Measurements from ENCODE around the gene RFWD3.
"Not testable (repeated sequence)": the region's sequence is repeated elsewhere in the genome, so short reads cannot be mapped to it uniquely, and the experiment has no call there.

Gene RFWD3

GRCh38 chr16:74667255-74667700 is 601 bp upstream of the RFWD3 start:
- TF ChIP-seq, protein P1, sequence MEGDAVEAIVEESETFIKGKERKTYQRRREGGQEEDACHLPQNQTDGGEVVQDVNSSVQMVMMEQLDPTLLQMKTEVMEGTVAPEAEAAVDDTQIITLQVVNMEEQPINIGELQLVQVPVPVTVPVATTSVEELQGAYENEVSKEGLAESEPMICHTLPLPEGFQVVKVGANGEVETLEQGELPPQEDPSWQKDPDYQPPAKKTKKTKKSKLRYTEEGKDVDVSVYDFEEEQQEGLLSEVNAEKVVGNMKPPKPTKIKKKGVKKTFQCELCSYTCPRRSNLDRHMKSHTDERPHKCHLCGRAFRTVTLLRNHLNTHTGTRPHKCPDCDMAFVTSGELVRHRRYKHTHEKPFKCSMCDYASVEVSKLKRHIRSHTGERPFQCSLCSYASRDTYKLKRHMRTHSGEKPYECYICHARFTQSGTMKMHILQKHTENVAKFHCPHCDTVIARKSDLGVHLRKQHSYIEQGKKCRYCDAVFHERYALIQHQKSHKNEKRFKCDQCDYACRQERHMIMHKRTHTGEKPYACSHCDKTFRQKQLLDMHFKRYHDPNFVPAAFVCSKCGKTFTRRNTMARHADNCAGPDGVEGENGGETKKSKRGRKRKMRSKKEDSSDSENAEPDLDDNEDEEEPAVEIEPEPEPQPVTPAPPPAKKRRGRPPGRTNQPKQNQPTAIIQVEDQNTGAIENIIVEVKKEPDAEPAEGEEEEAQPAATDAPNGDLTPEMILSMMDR (conservative IDR thresholded peaks at IDR 0.05; ENCODE audit: low read depth, low read length), result no peak
- H3K4me3 ChIP-seq (ENCODE audit: low read length), result peak overlapping the region; percentile 85
- no peak for DNase-seq (ENCODE audit: low read depth)

- H3K4me3 ChIP-seq (ENCODE audit: low read length), result peak overlapping the region; percentile 91
- TF ChIP-seq, protein P1 (conservative IDR thresholded peaks at IDR 0.05; ENCODE audit: low read depth, low read length), result no peak
- no peak for DNase-seq (ENCODE audit: low read depth)
Measured at GRCh38 chr16:74666010-74666421, 661 bp downstream of the RFWD3 start.

DNA sequence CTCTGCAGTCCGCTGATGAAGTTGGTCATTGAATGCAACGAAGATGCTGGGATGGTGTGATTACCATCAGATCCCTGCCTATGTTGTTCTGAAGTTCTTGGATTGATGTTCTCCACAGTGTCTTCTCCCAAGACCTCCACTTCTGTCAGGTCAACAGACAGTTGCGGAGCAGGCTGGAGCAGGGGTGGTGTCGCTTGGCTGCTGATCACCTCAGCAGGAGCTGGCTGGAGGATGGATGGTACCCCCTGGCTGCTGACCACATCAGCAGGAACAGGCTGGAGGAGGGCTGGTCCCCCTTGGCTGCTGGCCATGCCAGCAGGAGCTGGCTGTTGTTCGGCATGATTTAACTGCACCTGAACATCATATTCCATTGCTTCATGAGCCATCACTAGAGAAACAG is 5.6 kb downstream of the RFWD3 start:
- no peak for DNase-seq (ENCODE audit: low read depth)
- TF ChIP-seq, protein P1 (conservative IDR thresholded peaks at IDR 0.05; ENCODE audit: low read depth, low read length), result no peak
- H3K4me3 ChIP-seq (ENCODE audit: low read length), result no peak overlapping the region

DNA sequence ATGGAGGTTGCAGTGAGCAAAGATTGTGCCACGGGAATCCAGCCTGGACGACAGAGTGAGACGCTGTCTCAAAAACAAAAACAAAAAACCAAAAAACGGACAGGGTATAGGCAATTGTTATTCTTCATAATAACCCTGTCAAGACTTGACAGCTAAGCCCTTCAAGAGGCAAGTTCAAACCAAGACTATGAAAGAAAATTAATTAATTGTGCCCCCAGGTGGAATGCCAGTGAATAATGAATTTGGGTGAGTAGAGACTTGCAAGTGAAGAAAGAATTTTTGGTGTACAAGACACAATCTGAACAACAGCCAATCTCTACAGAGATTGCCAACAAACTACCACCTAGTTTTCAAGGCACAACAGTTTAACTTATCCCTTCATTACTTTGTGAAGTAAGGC is 6.3 kb downstream of the RFWD3 start:
- H3K4me3 ChIP-seq (ENCODE audit: low read length), result no peak overlapping the region
- TF ChIP-seq, protein P1 (conservative IDR thresholded peaks at IDR 0.05; ENCODE audit: low read depth, low read length), result no peak
- DNase-seq (ENCODE audit: low read depth), result no peak

DNA sequence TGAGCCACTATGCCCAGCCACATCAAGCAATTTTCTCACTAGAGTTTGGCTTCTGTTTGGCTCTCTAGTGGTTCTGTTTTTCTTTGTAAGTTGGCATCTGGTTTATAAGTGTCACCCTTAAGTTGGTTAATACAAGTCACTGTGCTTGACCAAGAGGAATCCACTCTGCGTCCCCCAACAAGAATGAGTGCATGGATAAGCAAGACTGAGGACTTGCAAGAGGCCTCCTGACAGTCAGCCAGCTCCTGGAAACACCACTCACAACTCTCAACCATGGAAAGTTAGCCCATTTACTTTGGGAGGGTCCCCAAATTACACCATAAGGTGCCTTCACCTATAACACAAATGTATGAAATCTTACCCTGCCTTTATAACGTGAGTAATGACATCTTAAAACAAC is 7.6 kb downstream of the RFWD3 start:
- H3K4me3 ChIP-seq (ENCODE audit: low read length), result no peak overlapping the region

DNA sequence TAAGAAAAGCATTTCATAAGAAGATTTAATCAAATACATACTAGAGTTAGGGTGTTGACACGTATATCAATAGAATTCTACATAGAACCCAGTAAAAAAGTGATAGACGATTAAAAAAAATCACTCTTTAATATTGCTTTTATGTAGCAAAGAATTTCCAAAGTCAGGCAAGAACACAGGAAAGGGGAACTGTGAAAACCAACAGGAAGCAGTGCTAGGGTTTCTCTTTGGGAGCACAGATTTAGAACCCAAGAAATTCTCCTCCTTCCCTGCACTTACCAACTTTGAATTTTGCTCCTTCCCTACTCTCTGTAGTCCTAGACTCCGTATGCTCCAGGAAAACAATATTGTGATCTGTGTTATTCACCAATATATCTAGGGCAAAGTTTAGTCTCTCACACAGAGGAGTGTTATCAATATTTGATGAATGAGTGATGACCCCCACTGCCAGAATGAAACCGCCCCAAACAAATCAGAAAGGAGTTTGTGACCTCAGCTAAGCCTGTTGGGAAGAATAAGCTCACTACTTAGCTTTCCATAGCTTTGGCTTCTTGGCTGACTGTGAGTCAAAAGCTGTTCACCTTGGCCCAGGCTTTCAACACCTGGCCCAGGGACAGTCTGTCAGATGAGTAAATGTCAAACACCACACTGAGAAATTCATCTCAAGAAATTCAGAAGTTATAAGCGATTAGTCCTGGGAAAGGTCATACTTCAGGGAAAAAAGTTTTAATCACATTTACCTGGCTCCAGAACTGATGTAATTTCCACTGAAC is 8.6 kb downstream of the RFWD3 start:
- TF ChIP-seq, protein P1 (conservative IDR thresholded peaks at IDR 0.05; ENCODE audit: low read depth, low read length), result no peak
- DNase-seq (ENCODE audit: low read depth), result no peak
- H3K4me3 ChIP-seq (ENCODE audit: low read length), result no peak overlapping the region

More for the DNA sequence above, 7.6 kb downstream of the RFWD3 start:
- TF ChIP-seq, protein P1 (conservative IDR thresholded peaks at IDR 0.05; ENCODE audit: low read depth, low read length), result no peak
- no peak for DNase-seq (ENCODE audit: low read depth)

DNA sequence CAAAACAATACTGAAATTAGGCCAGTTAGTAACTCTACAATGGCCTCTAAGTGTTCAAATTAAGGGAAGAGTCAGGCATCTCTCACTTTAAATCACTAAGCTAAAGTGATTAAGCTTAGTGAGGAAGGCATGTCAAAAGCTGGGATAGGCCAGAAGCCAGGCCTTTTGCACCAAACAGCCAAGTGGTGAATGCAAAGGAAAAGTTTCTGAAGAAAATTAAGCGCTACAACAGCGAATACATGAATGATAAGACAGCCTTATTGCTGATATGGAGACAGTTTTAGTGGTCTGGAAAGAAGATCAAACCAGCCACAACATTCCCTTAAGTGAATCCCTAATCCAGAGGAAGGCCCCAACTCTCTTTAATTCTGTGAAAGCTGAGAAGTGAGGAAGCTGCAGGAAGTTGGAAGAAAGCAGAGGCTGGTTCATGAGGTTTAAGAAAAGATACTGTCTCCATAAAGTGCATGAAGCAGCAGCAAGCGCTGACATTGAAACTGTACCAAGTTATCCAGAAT is 12.1 kb downstream of the RFWD3 start:
- no peak for DNase-seq (ENCODE audit: low read depth)
- H3K4me3 ChIP-seq (ENCODE audit: low read length), result no peak overlapping the region
- TF ChIP-seq, protein P1 (conservative IDR thresholded peaks at IDR 0.05; ENCODE audit: low read depth, low read length), result no peak

DNA sequence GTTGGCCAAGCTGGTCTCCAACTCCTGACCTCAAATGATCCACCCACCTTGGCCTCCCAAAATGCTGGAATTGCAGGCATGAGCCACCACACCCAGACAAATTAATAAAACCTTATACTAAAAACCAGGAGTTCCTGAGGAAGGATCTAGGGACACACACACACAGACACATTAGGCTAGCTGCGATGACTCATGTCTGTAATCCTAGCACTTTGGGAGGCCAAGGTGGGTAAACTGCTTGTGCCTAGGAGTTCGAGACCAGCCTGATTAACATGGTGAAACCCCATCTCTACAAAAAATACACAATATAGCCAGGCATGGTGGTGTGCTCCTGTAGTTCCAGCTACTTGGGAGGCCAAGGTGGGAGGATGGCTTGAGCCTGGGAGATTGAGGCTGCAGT is 13.8 kb downstream of the RFWD3 start:
- not testable (repeated sequence) for DNase-seq (ENCODE audit: low read depth); H3K4me3 ChIP-seq (ENCODE audit: low read length)

Measured in retinal pigment epithelial cell (primary cell).